HG03439 (cell line): ENCODE results near the gene TESPA1.
"Not testable (repeated sequence)": the region's sequence is repeated elsewhere in the genome, so short reads cannot be mapped to it uniquely, and the experiment has no call there.

ENCODE experiments used
- ATAC-seq: cut with Tn5 transposase; IDR thresholded peaks from one replicate; pipeline ENCODE4 v1.9.1; 2021; ENCODE audit warnings: mild to moderate bottlenecking, moderate library complexity; ENCODE audit not compliant: unreplicated experiment

TESPA1 gene

DNA sequence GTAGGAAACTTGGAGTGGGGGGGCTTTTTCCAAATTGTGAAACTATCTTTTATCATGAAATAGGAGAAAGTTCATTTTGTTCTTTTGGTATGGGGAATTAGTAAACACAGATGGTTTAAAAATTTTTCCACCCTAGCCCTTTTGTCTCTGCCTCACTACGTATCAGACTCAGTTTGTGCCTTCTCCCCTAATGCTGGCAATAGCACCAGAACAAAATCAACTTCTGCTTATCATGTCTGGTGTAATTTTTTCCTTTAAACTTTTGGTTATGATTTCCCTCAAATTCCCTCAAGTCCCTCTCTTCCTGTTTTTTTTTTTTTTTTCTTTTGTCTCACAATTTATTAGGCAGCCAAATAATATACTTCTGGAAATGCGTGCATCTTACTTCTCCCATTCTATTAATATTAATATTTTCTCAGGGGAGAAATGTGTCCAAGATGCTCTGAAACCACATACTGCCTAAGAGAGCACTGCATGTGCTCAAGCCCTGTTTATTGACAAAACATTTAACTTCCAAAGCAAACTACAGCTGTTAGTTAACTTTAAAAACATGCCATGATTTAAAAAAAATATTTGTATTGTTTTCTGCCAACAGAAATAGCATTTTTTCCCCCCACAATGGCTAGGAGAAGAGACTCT is 35.4 kb downstream of the TESPA1 start:
- no peak for ATAC-seq

DNA sequence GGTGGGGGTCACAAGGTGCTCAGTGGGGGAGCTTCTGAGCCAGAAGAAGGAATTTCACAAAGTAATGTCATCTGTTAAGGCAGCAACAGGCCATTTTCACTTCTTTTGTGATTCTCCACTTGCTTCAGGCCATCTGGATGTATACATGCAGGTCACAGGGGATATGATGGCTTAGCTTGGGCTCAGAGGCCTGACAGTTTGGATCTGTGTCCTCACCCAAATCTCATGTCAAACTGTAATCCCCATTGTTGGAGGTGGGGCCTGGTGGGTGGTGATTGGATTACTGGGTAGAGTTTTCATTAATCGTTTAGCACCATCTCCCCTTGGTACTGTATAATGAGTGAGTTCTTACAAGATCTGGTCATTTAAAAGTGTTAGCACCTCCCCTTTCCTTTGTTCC is 36.4 kb downstream of the TESPA1 start:
- no peak for ATAC-seq

DNA sequence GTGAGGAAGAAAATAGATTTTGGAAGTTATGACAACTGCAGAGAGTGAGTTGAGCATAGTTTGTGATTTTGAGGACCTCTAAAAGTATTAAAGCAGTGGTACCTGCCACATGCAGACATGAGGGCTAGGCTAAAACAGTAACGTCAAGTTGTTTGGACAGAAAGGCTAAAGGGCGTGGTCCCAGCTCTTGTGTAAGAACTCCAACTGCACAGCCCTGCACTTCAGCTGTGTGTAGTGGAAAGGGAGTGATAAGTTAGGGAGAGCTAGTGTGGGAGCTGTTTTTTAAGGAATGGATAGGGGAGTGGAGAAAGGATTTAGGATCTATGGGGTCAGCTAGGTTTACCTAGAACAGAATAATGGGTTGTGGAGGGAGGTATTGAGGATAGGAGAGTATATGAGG is 39.5 kb downstream of the TESPA1 start:
- no peak for ATAC-seq

DNA sequence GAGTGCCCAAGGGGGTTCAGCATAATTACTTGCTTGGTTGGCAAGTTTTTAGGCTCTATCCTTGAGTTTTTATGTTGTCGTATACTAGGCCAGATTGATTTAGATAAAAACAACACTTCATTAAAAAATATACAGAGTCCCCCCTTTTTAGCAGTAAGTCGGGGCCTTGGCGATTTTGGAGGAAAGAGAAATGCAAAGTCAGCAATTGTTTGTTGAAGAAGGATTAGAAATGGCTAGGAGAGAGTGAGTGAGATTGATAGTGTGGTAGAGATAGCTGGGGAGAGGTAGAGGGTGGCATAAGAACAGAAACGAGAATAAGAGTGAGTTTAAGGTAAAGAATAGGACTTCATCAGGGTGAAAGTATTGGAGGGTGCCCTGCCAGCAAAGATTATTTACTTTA is 41.3 kb downstream of the TESPA1 start:
- not testable (repeated sequence) for ATAC-seq

DNA sequence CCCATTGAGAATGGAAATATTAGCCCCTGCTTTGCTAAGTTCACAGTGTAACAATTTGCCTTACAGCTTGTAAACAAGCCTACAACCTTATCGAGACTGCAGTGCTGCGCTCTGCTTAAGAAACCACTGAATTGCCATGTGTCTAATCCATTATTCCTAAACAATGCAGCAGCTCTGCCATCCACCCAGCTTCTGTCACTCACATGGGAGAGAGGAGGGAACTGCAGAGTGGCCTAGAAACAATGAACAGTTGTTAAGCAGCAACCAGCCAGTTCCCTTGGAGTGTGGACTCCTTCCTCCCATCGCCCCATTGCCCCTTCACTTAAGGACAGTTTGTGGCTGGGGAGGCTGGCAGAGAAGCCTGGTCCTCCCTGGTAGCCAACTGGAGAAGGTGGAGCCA is 42.9 kb downstream of the TESPA1 start:
- no peak for ATAC-seq

DNA sequence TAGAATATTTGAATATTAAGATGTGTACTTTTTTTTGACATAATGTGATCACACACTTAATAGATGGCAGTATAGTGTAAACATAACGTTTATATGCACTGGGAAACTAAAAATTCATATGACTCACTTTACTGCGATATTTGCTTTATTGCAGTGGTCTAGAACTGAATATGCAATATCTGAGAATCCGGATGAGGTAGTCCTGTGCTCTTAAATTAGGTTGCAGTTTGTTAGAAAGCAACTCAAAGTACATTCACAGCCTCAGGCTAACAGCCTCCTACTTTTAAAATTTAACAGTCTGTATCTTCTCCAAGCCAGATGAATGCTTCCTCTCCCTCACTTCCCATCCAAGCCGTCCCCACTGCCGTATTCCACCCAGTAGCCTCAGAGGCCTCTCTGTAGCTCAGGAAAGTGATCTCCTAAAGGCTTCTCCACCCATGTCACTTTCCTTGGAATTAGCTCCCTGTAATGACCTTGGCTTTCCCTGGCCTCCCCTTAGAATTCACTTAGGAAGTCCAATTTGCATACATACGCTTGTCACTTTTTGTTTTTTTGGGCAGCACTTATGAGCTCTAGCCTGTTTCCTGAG is 43.7 kb downstream of the TESPA1 start:
- ATAC-seq = no peak

DNA sequence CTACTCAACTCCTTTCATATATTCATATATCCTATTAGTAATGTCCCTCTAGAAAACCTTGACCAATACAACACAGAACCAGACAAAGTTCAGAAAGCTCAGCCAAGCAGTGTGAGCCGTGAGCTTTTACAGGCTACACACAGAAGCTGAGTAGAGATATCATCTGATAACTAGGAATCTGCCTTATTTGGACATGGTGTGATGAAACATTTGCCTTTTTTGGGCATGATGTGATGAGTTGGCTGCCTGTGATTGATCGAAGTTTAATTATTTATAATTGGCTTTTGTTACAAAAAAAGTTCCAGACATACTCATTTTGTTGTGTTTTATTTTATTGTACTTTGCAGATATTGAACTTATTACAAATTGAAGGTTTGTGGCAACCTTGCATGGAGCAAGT is 46.6 kb downstream of the TESPA1 start:
- no peak for ATAC-seq

DNA sequence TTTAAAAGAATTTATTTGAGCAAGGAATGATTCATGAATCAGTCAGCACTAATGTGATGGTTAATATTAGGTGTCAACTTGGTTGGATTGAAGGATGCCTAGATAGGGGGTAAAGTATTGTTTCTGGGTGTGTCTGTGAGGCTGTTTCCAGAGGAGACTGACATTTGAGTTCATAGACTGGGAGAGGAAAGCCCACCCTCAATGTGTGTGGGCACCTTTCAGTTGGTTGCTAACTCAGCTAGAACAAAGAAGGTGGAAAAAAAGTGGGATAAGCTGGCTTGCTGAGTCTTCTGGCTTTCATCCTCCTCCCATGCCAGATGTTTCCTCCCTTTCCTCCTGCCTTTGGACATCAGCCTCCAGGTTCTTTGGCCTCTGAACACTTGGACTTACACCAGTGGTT is 47.2 kb downstream of the TESPA1 start:
- no peak for ATAC-seq

DNA sequence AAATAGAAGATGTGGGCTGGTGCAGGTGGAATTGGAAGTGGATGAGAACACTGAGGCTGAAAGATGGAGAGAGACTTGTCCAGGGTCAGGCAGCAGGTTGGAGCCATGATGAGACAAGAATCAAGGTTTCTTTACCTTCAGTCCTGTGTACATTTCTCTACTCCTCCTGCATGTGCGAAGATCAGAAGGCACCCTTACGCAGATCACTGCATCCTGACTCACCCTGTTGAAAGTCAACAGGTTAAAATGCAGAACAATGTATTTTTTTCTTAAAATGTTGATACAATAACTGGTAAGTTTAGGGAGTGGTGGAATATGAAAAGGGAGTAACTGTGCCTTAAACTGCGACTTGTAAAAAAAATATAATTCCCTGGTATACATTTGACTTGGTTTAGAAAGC is 47.8 kb downstream of the TESPA1 start:
- ATAC-seq = no peak

DNA sequence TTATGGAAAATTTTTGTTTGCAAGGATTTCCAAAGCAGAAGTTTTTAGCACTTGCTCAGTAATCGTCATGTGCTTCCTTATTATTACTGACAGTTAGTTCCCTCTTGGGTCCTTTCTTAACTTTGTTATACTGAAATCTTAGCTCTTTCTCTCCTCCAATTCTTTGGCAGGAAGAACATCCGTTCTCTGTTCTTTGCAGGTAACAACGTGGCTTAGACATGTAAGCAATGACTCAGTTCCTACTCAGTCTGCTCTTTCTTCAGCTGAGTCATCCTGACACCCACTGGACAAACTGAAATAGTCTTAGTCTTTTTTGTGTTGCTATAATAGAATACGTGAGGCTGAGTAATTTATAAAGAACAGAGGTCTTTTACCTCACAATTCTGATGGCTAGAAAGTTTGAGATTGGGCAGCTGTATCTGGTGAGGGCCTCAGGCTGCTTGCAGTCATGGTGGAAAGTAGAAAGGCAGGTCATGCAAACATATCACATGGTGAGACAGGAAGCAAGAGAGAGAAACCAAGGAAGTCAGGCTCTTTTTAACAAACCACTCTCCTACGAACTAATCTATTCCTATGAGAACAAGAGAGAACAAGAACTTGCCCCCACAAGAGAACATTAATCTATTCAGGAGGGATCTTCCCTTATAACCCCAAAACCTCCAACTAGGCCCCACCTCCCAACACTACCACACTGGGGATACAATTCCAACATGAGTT is 49.2 kb downstream of the TESPA1 start:
- ATAC-seq = peak; percentile 97

DNA sequence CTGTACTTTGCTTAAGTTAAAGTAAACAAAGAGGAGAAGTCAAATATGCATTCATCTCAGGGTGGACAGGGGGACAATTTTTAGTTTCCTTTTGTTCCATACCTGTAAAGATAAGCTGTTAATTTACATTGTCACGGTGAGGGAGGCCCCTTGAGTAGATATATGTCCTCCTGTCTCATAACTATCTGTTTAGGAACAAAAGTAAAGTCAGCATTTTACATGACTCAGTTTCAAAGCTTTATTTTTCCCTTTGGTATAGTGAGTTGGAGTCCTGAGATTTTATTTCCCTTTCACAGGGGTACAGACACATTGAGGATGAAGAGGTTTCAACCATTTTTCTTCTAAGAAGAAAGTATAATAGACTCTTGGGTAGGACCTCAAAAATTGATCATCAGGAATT is 50.1 kb downstream of the TESPA1 start:
- ATAC-seq = no peak

DNA sequence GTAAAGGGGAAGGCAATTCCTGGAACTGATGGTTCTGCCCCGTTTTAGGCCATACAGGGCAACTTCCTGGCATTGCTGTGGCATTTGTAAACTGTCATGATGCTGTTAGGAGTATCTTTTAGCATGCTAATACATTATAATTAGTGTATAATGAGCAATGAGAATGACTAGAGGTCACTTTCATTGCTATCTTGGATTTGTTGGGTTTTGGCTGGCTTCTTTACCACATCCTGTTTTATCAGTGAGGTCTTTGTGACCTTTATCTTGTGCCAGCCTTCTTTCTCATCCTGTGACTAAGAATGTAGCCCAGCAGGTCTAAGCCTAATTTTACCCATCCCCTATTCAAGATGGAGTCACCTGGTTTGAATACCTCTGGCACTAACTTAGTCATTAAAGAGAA is 51.2 kb downstream of the TESPA1 start:
- ATAC-seq = no peak

DNA sequence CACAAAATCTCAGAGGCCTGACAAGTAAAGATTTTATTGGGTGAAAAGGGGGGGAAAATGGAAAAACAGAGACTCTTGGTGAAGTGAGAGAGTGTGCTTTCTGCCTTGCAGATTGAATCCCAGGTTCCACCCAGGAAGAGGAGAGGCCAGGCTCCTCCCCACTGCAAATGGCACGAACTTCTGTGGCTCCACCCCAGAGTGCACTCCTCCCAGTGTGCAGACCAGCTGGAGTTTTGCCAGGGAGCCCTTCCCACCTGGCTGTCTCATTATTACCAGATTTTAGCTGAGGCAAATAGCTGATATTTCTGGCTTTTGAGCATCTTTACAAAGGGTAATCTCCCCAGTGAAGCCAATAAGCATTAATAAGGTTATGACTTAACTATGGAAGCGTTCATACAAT is 51.9 kb downstream of the TESPA1 start:
- no peak for ATAC-seq

DNA sequence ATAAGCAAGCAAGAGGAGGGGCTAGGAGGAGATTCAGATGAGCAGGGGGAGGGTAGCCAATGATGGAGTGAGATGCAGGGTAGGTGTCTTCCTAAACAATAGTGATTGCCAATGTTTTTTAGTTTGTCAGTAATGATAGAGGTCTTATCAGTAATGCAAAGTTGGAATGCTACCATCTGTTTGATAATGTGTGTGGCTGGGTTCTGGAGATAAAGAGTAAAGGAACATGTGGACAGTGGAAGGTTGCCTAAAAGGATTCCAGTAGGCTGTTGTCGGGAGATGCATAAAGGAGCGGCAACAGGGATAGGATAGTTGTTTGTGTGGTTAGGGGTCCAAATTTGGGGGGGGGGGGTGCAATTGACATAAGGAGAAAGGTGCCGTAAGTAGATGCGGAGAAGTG is 52.5 kb downstream of the TESPA1 start:
- ATAC-seq = no peak

DNA sequence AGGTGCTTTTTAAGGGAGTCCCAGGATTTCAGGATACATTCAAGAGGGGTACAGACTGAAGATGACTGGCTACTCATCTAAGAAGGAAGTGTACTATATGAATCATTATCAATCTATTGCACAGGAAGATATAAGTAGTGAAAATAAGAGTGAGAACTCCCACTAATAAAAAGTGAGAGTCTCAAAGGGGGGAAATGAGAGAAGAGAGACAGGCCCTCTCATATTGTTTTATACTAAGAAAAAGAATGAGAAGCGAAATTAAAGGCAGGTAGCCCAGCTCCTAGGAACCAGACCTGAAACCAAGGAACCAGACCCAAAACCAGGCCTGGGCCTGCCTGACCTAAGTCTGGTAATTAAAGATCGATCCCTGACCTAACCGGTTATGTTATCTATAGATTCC is 54.6 kb downstream of the TESPA1 start:
- ATAC-seq = no peak

DNA sequence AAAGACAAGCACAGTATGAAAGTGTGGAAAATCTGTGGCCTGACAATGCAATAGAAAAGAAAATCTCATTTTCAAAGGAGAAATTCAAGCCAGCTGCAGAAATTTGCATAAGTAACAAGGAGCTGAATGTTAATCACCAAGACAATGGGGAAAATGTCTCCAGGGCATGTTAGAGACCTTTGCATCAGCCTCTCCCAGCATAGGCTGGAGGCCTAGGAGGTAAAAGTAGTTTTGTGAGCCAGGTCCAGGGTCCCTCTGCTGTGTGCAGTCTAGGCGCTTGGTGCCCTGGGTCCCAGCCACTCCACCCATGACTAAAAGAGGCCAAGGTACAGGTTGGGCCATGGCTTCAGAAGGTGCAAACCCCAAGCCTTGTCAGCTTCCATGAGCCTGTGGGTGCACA is 58.3 kb downstream of the TESPA1 start:
- no peak for ATAC-seq

DNA sequence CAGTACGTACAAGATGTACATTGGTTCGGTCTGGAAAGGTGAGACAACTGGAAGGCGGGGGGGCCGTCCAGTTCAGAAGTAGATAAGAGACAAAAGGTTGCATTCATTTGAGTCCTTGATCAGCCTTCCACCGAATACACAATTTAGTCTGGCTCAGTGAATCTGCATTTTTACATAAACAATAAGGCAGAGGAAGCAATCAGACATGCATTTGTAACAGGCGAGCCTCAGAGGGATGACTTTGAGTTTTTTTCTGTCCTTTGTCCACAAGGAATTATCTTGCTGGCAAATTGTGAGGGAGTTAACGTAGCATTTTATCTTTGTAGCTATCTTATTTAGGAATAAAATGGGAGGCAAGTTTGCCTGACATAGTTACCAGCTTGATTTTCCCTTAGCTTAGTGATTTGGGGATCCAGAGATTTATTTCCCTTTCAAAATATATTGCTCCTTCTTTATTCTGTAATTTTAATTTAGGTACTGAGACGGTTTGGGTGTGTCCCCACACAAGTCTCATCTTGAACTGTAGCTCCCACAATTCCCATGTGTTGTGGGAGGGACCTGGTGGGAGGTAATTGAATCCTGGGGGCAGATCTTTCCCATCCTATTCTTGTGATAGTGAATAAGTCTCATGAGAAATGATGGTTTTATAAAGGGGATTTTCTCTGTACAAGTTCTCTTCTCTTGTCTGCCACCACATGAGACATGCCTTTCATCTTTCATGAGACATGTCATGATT is 59.4 kb downstream of the TESPA1 start:
- ATAC-seq = no peak

DNA sequence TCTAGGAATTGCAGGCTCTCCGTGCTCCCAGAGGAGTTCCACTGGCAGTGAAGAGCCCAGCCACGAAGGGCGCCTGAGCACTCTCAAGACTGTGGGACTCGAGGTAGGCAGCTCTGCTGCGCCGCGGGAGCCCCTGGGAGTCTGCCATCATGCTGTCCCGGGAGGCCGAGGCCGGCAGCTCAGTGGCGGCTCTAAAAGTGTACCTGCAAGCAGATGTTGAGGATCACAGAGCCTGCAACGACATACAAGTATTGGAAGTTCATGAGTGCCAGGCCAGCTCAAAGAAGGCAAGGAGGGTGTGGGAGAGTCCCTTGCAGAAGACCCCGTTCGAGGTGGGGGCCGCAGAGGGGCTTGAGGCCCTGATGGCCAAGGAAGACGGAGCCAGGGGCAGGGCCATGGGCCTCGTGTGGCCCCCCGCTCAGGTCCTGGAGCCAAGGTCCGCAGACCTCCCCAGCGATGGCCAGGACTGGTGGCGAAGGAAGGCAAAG is 67.5 kb downstream of the TESPA1 start:
- no peak for ATAC-seq
